Loucy (cell line): Measurements from ENCODE around the gene TDRD7.

Experiments used
- H2AFZ ChIP-seq: fragments of 200-600 bp; sonication (generic); 2 replicates; pipeline ENCODE4 v1.6.0; 2016; ENCODE audit warnings: antibody characterized with exemption, mild to moderate bottlenecking, low read length, moderate library complexity
- H3F3A ChIP-seq: fragments of 200-600 bp; 2 replicates; pipeline ENCODE4 v1.6.0; 2016; ENCODE audit warnings: antibody characterized with exemption, low read depth, mild to moderate bottlenecking
- H3K27me3 ChIP-seq: fragments of 200-600 bp; sonication (generic); 2 replicates; pipeline ENCODE4 v1.6.1; 2014; ENCODE audit warnings: low read length, mild to moderate bottlenecking; ENCODE audit not compliant: insufficient read depth, poor library complexity, severe bottlenecking
- H3K36me3 ChIP-seq: fragments of 200-600 bp; sonication (generic); 2 replicates; pipeline ENCODE4 v1.6.1; 2016; ENCODE audit warnings: low read length; ENCODE audit not compliant: insufficient read depth
- H3K4me1 ChIP-seq: fragments of 200-600 bp; sonication (generic); 2 replicates; pipeline ENCODE4 v1.5.1; 2014; ENCODE audit warnings: low read length, mild to moderate bottlenecking; ENCODE audit not compliant: insufficient read depth, poor library complexity, severe bottlenecking
- H3K4me2 ChIP-seq: fragments of 200-600 bp; sonication (generic); 2 replicates; pipeline ENCODE4 v1.6.0; 2014; ENCODE audit warnings: antibody characterized with exemption, low read length, low read depth, mild to moderate bottlenecking; ENCODE audit not compliant: poor library complexity, severe bottlenecking
- H3K4me3 ChIP-seq: fragments of 200-600 bp; sonication (generic); 2 replicates; pipeline ENCODE4 v1.5.1; 2014; ENCODE audit warnings: low read length, mild to moderate bottlenecking, mixed read lengths; ENCODE audit not compliant: poor library complexity, severe bottlenecking
- H3K79me2 ChIP-seq: fragments of 200-600 bp; sonication (generic); 2 replicates; pipeline ENCODE4 v1.6.1; 2014; ENCODE audit warnings: low read length; ENCODE audit not compliant: insufficient read depth
- H3K9ac ChIP-seq: fragments of 200-600 bp; sonication (generic); 2 replicates; pipeline ENCODE4 v1.6.0; 2014; ENCODE audit warnings: mild to moderate bottlenecking, low read depth, low read length, moderate library complexity; ENCODE audit not compliant: poor library complexity, severe bottlenecking
- H3K9me2 ChIP-seq: fragments of 200-600 bp; sonication (generic); replicated peaks from 2 replicates; pipeline ENCODE4 v1.6.1; 2016; ENCODE audit warnings: low read depth, low read length, mixed read lengths
- H3K9me3 ChIP-seq: fragments of 200-600 bp; sonication (generic); 2 replicates; pipeline ENCODE4 v1.6.1; 2014; ENCODE audit warnings: mild to moderate bottlenecking, antibody characterized with exemption, low read length, low read depth; ENCODE audit not compliant: insufficient read depth
- H4K20me1 ChIP-seq: fragments of 200-600 bp; sonication (generic); 2 replicates; pipeline ENCODE4 v1.6.0; 2014; ENCODE audit warnings: antibody characterized with exemption, low read length, mild to moderate bottlenecking; ENCODE audit not compliant: insufficient read depth, poor library complexity, severe bottlenecking
- EZH2phosphoT487 ChIP-seq: fragments of 200-600 bp; IDR thresholded peaks from 2 replicates; pipeline ENCODE4 v1.6.1; 2018; ENCODE audit warnings: antibody characterized with exemption, mild to moderate bottlenecking, moderate library complexity, borderline replicate concordance
- TF ChIP-seq, protein P1 (sequence below): fragments of 200-600 bp; sonication (generic); conservative IDR thresholded peaks from 2 replicates; pipeline ENCODE4 v1.5.1; 2014; ENCODE audit warnings: mild to moderate bottlenecking, antibody characterized with exemption, low read length

The TDRD7 gene

DNA sequence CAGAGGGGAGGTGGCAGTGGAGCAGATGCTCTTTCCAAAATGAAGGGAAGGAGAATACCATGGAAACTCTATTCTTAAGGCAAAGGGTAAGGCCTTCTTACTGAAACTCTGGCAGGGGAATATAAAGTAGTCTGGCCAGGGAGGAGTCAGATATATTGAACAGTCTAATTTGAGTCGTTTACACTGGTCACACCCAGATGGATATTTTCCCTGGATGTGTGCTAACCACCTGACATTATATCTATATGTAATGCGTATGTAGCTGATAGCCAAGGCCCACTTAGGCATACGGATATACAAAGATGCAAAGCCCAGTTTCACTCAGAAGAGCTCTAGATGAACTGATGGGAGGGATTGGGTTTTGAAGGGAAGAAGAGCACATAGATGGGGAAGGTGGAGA is 7.0 kb downstream of the TDRD7 start:
- H4K20me1 ChIP-seq: no peaks in the 10 kb centered on the region
- no peak overlapping the region for H2AFZ ChIP-seq
- no peaks in the 10 kb centered on the region for H3F3A ChIP-seq
- no peaks in the 10 kb centered on the region for H3K27me3 ChIP-seq
- H3K9me3 ChIP-seq: no peaks in the 10 kb centered on the region
- H3K4me3 ChIP-seq: no peak overlapping the region
- H3K36me3 ChIP-seq: no peaks in the 10 kb centered on the region
- no peak overlapping the region for H3K9ac ChIP-seq
- H3K4me1 ChIP-seq: peaks cover 9% of the 10 kb centered on the region
- H3K4me2 ChIP-seq: no peak overlapping the region
- H3K9me2 ChIP-seq: no peaks in the 10 kb centered on the region
- TF ChIP-seq, protein P1, sequence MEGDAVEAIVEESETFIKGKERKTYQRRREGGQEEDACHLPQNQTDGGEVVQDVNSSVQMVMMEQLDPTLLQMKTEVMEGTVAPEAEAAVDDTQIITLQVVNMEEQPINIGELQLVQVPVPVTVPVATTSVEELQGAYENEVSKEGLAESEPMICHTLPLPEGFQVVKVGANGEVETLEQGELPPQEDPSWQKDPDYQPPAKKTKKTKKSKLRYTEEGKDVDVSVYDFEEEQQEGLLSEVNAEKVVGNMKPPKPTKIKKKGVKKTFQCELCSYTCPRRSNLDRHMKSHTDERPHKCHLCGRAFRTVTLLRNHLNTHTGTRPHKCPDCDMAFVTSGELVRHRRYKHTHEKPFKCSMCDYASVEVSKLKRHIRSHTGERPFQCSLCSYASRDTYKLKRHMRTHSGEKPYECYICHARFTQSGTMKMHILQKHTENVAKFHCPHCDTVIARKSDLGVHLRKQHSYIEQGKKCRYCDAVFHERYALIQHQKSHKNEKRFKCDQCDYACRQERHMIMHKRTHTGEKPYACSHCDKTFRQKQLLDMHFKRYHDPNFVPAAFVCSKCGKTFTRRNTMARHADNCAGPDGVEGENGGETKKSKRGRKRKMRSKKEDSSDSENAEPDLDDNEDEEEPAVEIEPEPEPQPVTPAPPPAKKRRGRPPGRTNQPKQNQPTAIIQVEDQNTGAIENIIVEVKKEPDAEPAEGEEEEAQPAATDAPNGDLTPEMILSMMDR: no peak
- TF ChIP-seq EZH2phosphoT487: no peak
- H3K79me2 ChIP-seq: peaks cover 7% of the 10 kb centered on the region; the same call in 1 of the 2 replicates

DNA sequence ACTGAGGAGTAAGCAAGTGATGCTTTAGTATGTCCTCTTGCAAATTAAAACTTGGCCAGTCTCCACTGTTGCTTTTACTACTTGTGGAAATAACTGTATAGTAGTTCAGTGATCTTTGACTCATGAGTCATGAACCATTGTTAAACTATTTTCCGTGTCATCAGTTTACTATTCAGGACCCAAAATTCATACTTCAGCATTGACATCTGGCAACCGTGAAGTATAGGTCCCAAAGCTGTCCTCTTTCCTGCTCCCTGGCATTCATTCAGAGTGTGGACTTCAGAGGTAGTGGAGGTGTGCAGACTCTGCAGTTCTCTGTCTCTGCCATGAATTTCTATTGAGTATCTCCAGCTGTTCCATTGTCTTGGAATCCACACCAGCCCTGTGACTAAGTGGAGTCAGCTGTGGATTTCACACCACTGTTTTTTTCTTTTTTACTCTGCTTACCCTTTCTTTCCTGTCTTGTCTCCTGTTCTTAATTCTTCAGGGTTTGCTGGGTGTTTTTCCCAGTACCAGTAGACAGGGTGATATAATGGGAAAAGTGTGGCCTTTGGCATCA is 7.5 kb downstream of the TDRD7 start:
- Histone ChIP-seq H4K20me1 (no peaks in the 10 kb centered on the region), H3K9me2 (no peaks in the 10 kb centered on the region), H3K79me2 (peaks cover 10% of the 10 kb centered on the region), H3K4me3 (no peak overlapping the region), H3K4me1 (peaks cover 4% of the 10 kb centered on the region), H3F3A (no peaks in the 10 kb centered on the region), H3K9me3 (no peaks in the 10 kb centered on the region), H3K36me3 (no peaks in the 10 kb centered on the region), H3K4me2 (no peak overlapping the region), H3K27me3 (no peaks in the 10 kb centered on the region), H2AFZ (no peak overlapping the region), H3K9ac (no peak overlapping the region)
- TF ChIP-seq EZH2phosphoT487: no peak
- TF ChIP-seq, protein P1: no peak

DNA sequence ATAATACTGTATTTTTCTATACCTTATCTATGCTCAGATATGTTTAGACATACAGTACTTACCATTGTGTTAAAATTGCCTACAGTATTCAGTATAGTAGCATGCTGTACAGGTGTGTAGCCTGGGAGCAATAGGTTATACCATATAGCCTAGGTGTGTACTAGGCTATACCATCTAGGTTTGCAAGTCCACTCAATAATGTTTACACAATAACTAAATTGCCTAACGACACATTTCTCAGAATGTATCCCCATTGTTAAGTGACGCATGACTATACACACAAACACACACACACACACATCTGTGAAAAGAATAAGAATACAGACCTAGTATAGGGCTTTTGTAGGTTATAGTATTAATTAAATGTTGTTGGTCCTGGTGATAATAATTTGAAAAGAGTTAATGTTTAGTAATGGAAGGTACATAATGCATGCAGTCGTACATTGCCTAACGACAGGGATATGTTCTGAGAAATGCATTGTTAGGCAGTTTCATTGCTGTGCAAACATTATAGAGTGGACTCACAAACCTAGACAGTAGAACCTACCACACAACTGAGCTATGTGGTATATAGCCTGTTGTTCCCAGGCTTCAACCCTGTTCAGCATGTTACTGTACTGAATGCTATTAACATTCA is 13.6 kb downstream of the TDRD7 start:
- Histone ChIP-seq H3K79me2 (peaks cover 4% of the 10 kb centered on the region; the same call in 1 of the 2 replicates), H3K36me3 (peaks cover 14% of the 10 kb centered on the region; the same call in 1 of the 2 replicates), H3K4me1 (no peaks in the 10 kb centered on the region), H3K9me2 (no peaks in the 10 kb centered on the region), H4K20me1 (no peaks in the 10 kb centered on the region), H3K27me3 (no peaks in the 10 kb centered on the region), H3F3A (no peaks in the 10 kb centered on the region), H3K4me2 (no peak overlapping the region), H3K9ac (no peak overlapping the region), H2AFZ (no peak overlapping the region), H3K4me3 (no peak overlapping the region), H3K9me3 (no peaks in the 10 kb centered on the region)
- TF ChIP-seq, protein P1: no peak
- no peak for TF ChIP-seq EZH2phosphoT487
